Osteocyte (in vitro differentiated cells): ENCODE data around the gene PDK3. TPM values are rescaled to one million over a fixed set of nuclear protein-coding genes. Genes with fewer than 3 reads are reported as not detected.

ENCODE experiments used
- DNase-seq: peaks from one replicate; pipeline ENCODE4 v3.0.0; 2021; ENCODE audit warnings: mixed read lengths; ENCODE audit not compliant: unreplicated experiment; ENCODE audit errors: extremely low spot score
- H3K27ac Mint-ChIP-seq: one replicate; pipeline ENCODE4 v1.8.0; 2021; ENCODE audit warnings: mild to moderate bottlenecking, mixed read lengths; ENCODE audit not compliant: unreplicated experiment
- H3K27me3 Mint-ChIP-seq: one replicate; pipeline ENCODE4 v1.8.0; 2021; ENCODE audit warnings: mixed read lengths; ENCODE audit not compliant: unreplicated experiment
- H3K36me3 Mint-ChIP-seq: one replicate; pipeline ENCODE4 v1.8.0; 2021; ENCODE audit warnings: mixed read lengths; ENCODE audit not compliant: unreplicated experiment
- H3K4me1 Mint-ChIP-seq: one replicate; pipeline ENCODE4 v1.8.0; 2021; ENCODE audit warnings: mixed read lengths; ENCODE audit not compliant: unreplicated experiment
- H3K4me3 Mint-ChIP-seq: one replicate; pipeline ENCODE4 v1.8.0; 2021; ENCODE audit warnings: mild to moderate bottlenecking, moderate library complexity, mixed read lengths; ENCODE audit not compliant: unreplicated experiment
- H3K9me3 Mint-ChIP-seq: one replicate; pipeline ENCODE4 v1.8.0; 2021; ENCODE audit warnings: mixed read lengths; ENCODE audit not compliant: unreplicated experiment
- total RNA-seq: library from RNA; stranded (reverse); gene quantifications from 2 replicates; pipeline ENCODE4 v1.2.1, GENCODE V29; 2021
- TF ChIP-seq, protein P1 (sequence below): fragments of 200-600 bp; sonication (generic); IDR thresholded peaks from 2 replicates; pipeline ENCODE4 v1.5.0; 2021; ENCODE audit warnings: antibody characterized with exemption, mild to moderate bottlenecking, moderate library complexity

Gene PDK3
- total RNA-seq, 1 donor from 2014 or later = 9.6 TPM

GRCh38 chrX:24478509-24478908 lies 13.4 kb downstream of the PDK3 start:
- peaks cover 2% of the 10 kb centered on the region for H3K4me1 Mint-ChIP-seq
- peaks cover 3% of the 10 kb centered on the region for H3K27me3 Mint-ChIP-seq
- no peaks in the 10 kb centered on the region for H3K36me3 Mint-ChIP-seq
- H3K27ac Mint-ChIP-seq = no peak overlapping the region
- H3K9me3 Mint-ChIP-seq = no peaks in the 10 kb centered on the region
- TF ChIP-seq, protein P1, sequence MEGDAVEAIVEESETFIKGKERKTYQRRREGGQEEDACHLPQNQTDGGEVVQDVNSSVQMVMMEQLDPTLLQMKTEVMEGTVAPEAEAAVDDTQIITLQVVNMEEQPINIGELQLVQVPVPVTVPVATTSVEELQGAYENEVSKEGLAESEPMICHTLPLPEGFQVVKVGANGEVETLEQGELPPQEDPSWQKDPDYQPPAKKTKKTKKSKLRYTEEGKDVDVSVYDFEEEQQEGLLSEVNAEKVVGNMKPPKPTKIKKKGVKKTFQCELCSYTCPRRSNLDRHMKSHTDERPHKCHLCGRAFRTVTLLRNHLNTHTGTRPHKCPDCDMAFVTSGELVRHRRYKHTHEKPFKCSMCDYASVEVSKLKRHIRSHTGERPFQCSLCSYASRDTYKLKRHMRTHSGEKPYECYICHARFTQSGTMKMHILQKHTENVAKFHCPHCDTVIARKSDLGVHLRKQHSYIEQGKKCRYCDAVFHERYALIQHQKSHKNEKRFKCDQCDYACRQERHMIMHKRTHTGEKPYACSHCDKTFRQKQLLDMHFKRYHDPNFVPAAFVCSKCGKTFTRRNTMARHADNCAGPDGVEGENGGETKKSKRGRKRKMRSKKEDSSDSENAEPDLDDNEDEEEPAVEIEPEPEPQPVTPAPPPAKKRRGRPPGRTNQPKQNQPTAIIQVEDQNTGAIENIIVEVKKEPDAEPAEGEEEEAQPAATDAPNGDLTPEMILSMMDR = no peak
- H3K4me3 Mint-ChIP-seq = no peak overlapping the region
- no peak for DNase-seq

DNA sequence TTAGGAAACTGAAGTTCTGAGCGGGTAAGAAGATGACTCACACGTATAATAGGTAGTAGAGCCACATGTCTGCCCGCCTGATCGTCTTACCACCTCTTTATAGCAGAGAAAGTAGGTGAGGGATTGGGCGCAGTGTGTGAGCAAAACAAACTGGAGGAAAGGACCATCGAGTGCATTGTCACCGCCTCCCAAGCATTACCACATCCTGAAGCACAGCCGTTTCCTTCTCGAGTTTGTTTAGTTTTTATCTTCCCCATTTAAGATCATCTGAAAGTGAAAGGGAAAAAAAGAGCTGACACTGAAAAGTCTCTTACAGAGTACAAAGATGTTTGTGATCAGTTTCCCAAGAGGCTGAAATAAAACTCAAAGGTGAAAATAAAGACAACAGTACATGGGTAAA lies 14.8 kb downstream of the PDK3 start:
- DNase-seq = no peak
- Mint-ChIP-seq H3K9me3 (no peaks in the 10 kb centered on the region), H3K27me3 (peaks cover 3% of the 10 kb centered on the region), H3K27ac (no peak overlapping the region), H3K36me3 (no peaks in the 10 kb centered on the region), H3K4me3 (no peak overlapping the region), H3K4me1 (peaks cover 2% of the 10 kb centered on the region)
- TF ChIP-seq, protein P1 = no peak

GRCh38 chrX:24480400-24480865 lies 15.3 kb downstream of the PDK3 start:
- Mint-ChIP-seq H3K4me3 (no peak overlapping the region), H3K27me3 (peaks cover 3% of the 10 kb centered on the region), H3K9me3 (no peaks in the 10 kb centered on the region), H3K36me3 (no peaks in the 10 kb centered on the region), H3K27ac (no peak overlapping the region), H3K4me1 (peaks cover 2% of the 10 kb centered on the region)
- TF ChIP-seq, protein P1 = no peak
- DNase-seq = no peak

GRCh38 chrX:24482823-24483415 lies 17.8 kb downstream of the PDK3 start:
- no peaks in the 10 kb centered on the region for H3K9me3 Mint-ChIP-seq
- no peak for DNase-seq

DNA sequence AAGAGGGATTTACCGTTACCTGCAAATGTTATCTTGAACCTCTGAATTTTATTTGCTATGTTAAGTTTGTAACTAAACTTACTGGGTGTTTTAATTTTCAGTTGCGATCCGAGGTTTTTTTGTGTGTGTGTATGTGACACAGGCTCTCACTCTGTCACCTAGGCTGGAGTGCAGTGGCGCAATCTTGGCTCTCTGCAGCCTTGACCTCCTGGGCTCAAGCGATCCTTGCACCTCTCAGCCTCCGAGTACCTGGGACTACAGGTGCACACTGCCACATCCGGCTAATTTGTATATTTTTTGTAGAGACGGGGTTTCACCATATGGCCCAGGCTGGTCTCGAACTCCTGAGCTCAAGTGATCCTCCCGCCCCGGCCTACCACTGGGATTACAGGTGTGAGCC lies 18.5 kb downstream of the PDK3 start:
- no peak overlapping the region for H3K27ac Mint-ChIP-seq
- TF ChIP-seq, protein P1 = no peak
- H3K9me3 Mint-ChIP-seq = no peaks in the 10 kb centered on the region
- DNase-seq = no peak
- H3K27me3 Mint-ChIP-seq = no peaks in the 10 kb centered on the region
- no peak overlapping the region for H3K4me3 Mint-ChIP-seq
- peaks cover 4% of the 10 kb centered on the region for H3K4me1 Mint-ChIP-seq
- H3K36me3 Mint-ChIP-seq = no peaks in the 10 kb centered on the region

More at GRCh38 chrX:24482823-24483415, 17.8 kb downstream of the PDK3 start:
- Mint-ChIP-seq H3K27me3 (no peaks in the 10 kb centered on the region), H3K27ac (no peak overlapping the region), H3K36me3 (no peaks in the 10 kb centered on the region), H3K4me3 (no peak overlapping the region), H3K4me1 (peaks cover 2% of the 10 kb centered on the region)
- TF ChIP-seq, protein P1 = no peak
